Liver (tissue), 3 donors: ENCODE measurements around the gene FHOD1.

Experiments
- CTCF ChIP-seq: fragments of 150-350 bp; IDR thresholded peaks from 2 replicates; pipeline ENCODE4 v1.5.1; 2017; ENCODE audit warnings: improper control_type of control experiment, low read depth, low read length; ENCODE audit not compliant: missing input control
- EGR1 ChIP-seq, 2 donors: IDR thresholded peaks; 2 replicates each; pipeline ENCODE4 v1.6.1; 2016 to 2018; ENCODE audit warnings: antibody characterized with exemption in 2 of 2, low read depth in 2 of 2
- FOXA2 ChIP-seq: IDR thresholded peaks from 2 replicates; pipeline ENCODE4 v1.6.1; 2016; ENCODE audit warnings: antibody characterized with exemption
- GABPA ChIP-seq, 2 donors: IDR thresholded peaks in 1 of 2; conservative IDR thresholded peaks in 1 of 2; 2 replicates each; pipeline ENCODE4 v1.6.1; 2016; ENCODE audit warnings: antibody characterized with exemption in 2 of 2, mild to moderate bottlenecking in 1 of 2, moderate library complexity in 1 of 2
- JUND ChIP-seq, 2 donors: IDR thresholded peaks; 2 replicates each; pipeline ENCODE4 v1.6.1; 2016; ENCODE audit warnings: antibody characterized with exemption in 2 of 2
- MAX ChIP-seq: IDR thresholded peaks from 2 replicates; pipeline ENCODE4 v1.6.1; 2016; ENCODE audit warnings: antibody characterized with exemption
- RAD21 ChIP-seq, 2 donors: IDR thresholded peaks; 2 replicates each; pipeline ENCODE4 v1.6.1; 2016; ENCODE audit warnings: antibody characterized with exemption in 2 of 2, mild to moderate bottlenecking in 2 of 2
- REST ChIP-seq: IDR thresholded peaks from 2 replicates; pipeline ENCODE4 v1.6.1; 2016; ENCODE audit warnings: antibody characterized with exemption, mild to moderate bottlenecking
- SP1 ChIP-seq: IDR thresholded peaks from 2 replicates; pipeline ENCODE4 v1.6.1; 2018; ENCODE audit warnings: antibody characterized with exemption, mild to moderate bottlenecking
- TAF1 ChIP-seq: conservative IDR thresholded peaks from 2 replicates; pipeline ENCODE4 v1.6.1; 2016; ENCODE audit warnings: antibody characterized with exemption, mild to moderate bottlenecking
- YY1 ChIP-seq: IDR thresholded peaks from 2 replicates; pipeline ENCODE4 v1.6.1; 2016; ENCODE audit warnings: antibody characterized with exemption, mild to moderate bottlenecking
- donor health status: healthy.
- donor health status: healthy.

- no peak for TF ChIP-seq CTCF
- no peak for TF ChIP-seq YY1
- no peak for TF ChIP-seq RAD21 (IDR thresholded peaks at IDR 0.05)
- no peak for TF ChIP-seq EGR1 (IDR thresholded peaks at IDR 0.05; ENCODE audit: low read depth in 2 of 2)
- TF ChIP-seq REST = no peak
- no peak for TF ChIP-seq TAF1
- TF ChIP-seq MAX = no peak
- TF ChIP-seq SP1 = no peak
- TF ChIP-seq FOXA2 = no peak
- TF ChIP-seq GABPA (IDR thresholded peaks at IDR 0.05 in 1 of 2, conservative IDR thresholded peaks at IDR 0.05 in 1 of 2) = no peak
- TF ChIP-seq JUND (IDR thresholded peaks at IDR 0.05) = no peak
Observed at GRCh38 chr16:67240506-67240905, 6.8 kb downstream of the FHOD1 start.
